Muscle layer of colon (tissue), 2 donors: ENCODE results near the gene PHYHD1.
"Not testable (repeated sequence)": the region's sequence is repeated elsewhere in the genome, so short reads cannot be mapped to it uniquely, and the experiment has no call there.

Experiments
- H3K27ac ChIP-seq: one replicate; pipeline ENCODE4 v1.7.0; 2013; ENCODE audit warnings: low read depth, mild to moderate bottlenecking, low read length, moderate library complexity
- H3K27me3 ChIP-seq, 2 donors: one replicate each; pipeline ENCODE4 v1.7.0; 2013; ENCODE audit warnings: low read length in 2 of 2, mild to moderate bottlenecking in 2 of 2; ENCODE audit not compliant: insufficient read depth in 2 of 2, control insufficient read depth in 1 of 2
- H3K36me3 ChIP-seq: one replicate; pipeline ENCODE4 v1.7.0; 2013; ENCODE audit warnings: mild to moderate bottlenecking, low read length; ENCODE audit not compliant: insufficient read depth
- H3K4me1 ChIP-seq: one replicate; pipeline ENCODE4 v1.7.0; 2013; ENCODE audit warnings: mild to moderate bottlenecking, low read length; ENCODE audit not compliant: insufficient read depth
- H3K4me3 ChIP-seq, 2 donors: one replicate each; pipeline ENCODE4 v1.7.0; 2013; ENCODE audit warnings: low read length in 2 of 2, low read depth in 1 of 2, mild to moderate bottlenecking in 1 of 2, moderate library complexity in 1 of 2
- H3K9ac ChIP-seq: one replicate; pipeline ENCODE4 v1.7.0; 2013; ENCODE audit warnings: low read length
- H3K9me3 ChIP-seq: one replicate; pipeline ENCODE4 v1.7.0; 2013; ENCODE audit warnings: mild to moderate bottlenecking, low read length
- donor health status: abdominal sarcoma.
- donor health status: Adenocarcinoma of cecum.

Gene PHYHD1

GRCh38 chr9:128946571-128947276, 25.9 kb downstream of the PHYHD1 start:
- Histone ChIP-seq H3K4me3 (peak overlapping the region; percentile 66 to 81), H3K27me3 (no peaks in the 10 kb centered on the region), H3K36me3 (no peaks in the 10 kb centered on the region), H3K4me1 (peaks cover 14% of the 10 kb centered on the region), H3K9me3 (no peaks in the 10 kb centered on the region), H3K27ac (peak overlapping the region; percentile 93), H3K9ac (peak overlapping the region; percentile 2)

GRCh38 chr9:128947277-128947526, 26.4 kb downstream of the PHYHD1 start:
- Histone ChIP-seq H3K9me3 (no peaks in the 10 kb centered on the region), H3K4me3 (peak overlapping the region; percentile 66 to 81), H3K9ac (peak overlapping the region; percentile 2), H3K4me1 (peaks cover 14% of the 10 kb centered on the region), H3K27me3 (no peaks in the 10 kb centered on the region), H3K27ac (peak overlapping the region; percentile 93), H3K36me3 (no peaks in the 10 kb centered on the region)

- peak within 1 kb of the TSS; percentile 93 for H3K27ac ChIP-seq
- peak within 1 kb of the TSS; percentile 66 to 81 for H3K4me3 ChIP-seq
- H3K27me3 ChIP-seq = no peaks in the 10 kb centered on the region
- no peaks in the 10 kb centered on the region for H3K9me3 ChIP-seq
- H3K36me3 ChIP-seq = peaks cover 2% of the 10 kb centered on the region
- H3K9ac ChIP-seq = peak within 1 kb of the TSS; percentile 85
- peaks cover 14% of the 10 kb centered on the region for H3K4me1 ChIP-seq
These were observed 26.9 kb downstream of the PHYHD1 start, which contains the start of the genes DOLK and NUP188 for GRCh38 chr9:128947527-128948301. Gene DOLK (minus strand): TSS chr9:128947603. CDS start chr9:128947303, 300 bp downstream. Gene NUP188 (plus strand): TSS chr9:128947699. CDS start chr9:128947720, 21 bp downstream.

GRCh38 chr9:128961403-128961802, 40.6 kb downstream of the PHYHD1 start:
- H3K9ac ChIP-seq, H3K4me1 ChIP-seq, H3K27ac ChIP-seq, H3K9me3 ChIP-seq, H3K27me3 ChIP-seq, H3K4me3 ChIP-seq: not testable (repeated sequence)
- H3K36me3 ChIP-seq = peaks cover 21% of the 10 kb centered on the region

GRCh38 chr9:128969491-128969890, 48.7 kb downstream of the PHYHD1 start:
- Histone ChIP-seq H3K9ac (no peak overlapping the region), H3K27ac (no peak overlapping the region), H3K36me3 (peaks cover 54% of the 10 kb centered on the region), H3K4me1 (no peaks in the 10 kb centered on the region), H3K4me3 (no peak overlapping the region), H3K27me3 (no peaks in the 10 kb centered on the region), H3K9me3 (no peaks in the 10 kb centered on the region)

- Histone ChIP-seq H3K36me3 (peaks cover 67% of the 10 kb centered on the region), H3K4me1 (no peaks in the 10 kb centered on the region), H3K27me3 (no peaks in the 10 kb centered on the region), H3K4me3 (no peak overlapping the region), H3K9me3 (no peaks in the 10 kb centered on the region), H3K9ac (no peak overlapping the region), H3K27ac (no peak overlapping the region)
These were observed 52.2 kb downstream of the PHYHD1 start for GRCh38 chr9:128972956-128973355.

GRCh38 chr9:128979111-128979510, 58.3 kb downstream of the PHYHD1 start:
- peaks cover 64% of the 10 kb centered on the region for H3K36me3 ChIP-seq

GRCh38 chr9:128983536-128983935, 62.8 kb downstream of the PHYHD1 start:
- Histone ChIP-seq H3K4me1 (no peaks in the 10 kb centered on the region), H3K4me3 (no peak overlapping the region), H3K36me3 (peaks cover 81% of the 10 kb centered on the region), H3K27ac (no peak overlapping the region), H3K9ac (no peak overlapping the region), H3K27me3 (no peaks in the 10 kb centered on the region), H3K9me3 (no peaks in the 10 kb centered on the region)

More at GRCh38 chr9:128979111-128979510, 58.3 kb downstream of the PHYHD1 start:
- Histone ChIP-seq H3K4me3 (no peak overlapping the region), H3K27ac (no peak overlapping the region), H3K9me3 (no peaks in the 10 kb centered on the region), H3K4me1 (no peaks in the 10 kb centered on the region), H3K27me3 (no peaks in the 10 kb centered on the region), H3K9ac (no peak overlapping the region)

- H3K9ac ChIP-seq = no peak overlapping the region
- H3K9me3 ChIP-seq = no peaks in the 10 kb centered on the region
- H3K36me3 ChIP-seq = peaks cover 63% of the 10 kb centered on the region
- no peak overlapping the region for H3K27ac ChIP-seq
- H3K4me3 ChIP-seq = no peak overlapping the region
- H3K27me3 ChIP-seq = no peaks in the 10 kb centered on the region
- no peaks in the 10 kb centered on the region for H3K4me1 ChIP-seq
These were observed 65.9 kb downstream of the PHYHD1 start for GRCh38 chr9:128986671-128987070.

- no peak overlapping the region for H3K27ac ChIP-seq
- no peaks in the 10 kb centered on the region for H3K9me3 ChIP-seq
- no peak overlapping the region for H3K9ac ChIP-seq
- H3K4me1 ChIP-seq = no peaks in the 10 kb centered on the region
- peaks cover 54% of the 10 kb centered on the region for H3K36me3 ChIP-seq
- no peak overlapping the region for H3K4me3 ChIP-seq
- H3K27me3 ChIP-seq = no peaks in the 10 kb centered on the region
These were observed 67.0 kb downstream of the PHYHD1 start for GRCh38 chr9:128987805-128988204.
